A549 (cell line): Measurements from ENCODE around the gene LRRC28. TPM values are rescaled to one million over a fixed set of nuclear protein-coding genes. Genes with fewer than 3 reads are reported as not detected.

ENCODE experiments used
- ATAC-seq, 2 experiments: fragments of 200-7000 bp in 1 of 2; fragments of >200 bp in 1 of 2; cut with Nextera tagmentation in 1 of 2; cut with Tn5 transposase in 1 of 2; 3 replicates each; pipeline versions ENCODE4 v1.8.0 to v1.9.1; 2018 to 2020; ENCODE audit warnings: mild to moderate bottlenecking in 1 of 2, moderate library complexity in 1 of 2
- CTCF ChIA-PET: fragments of 300-600 bp; sonication (Branson Sonifier 250); formaldehyde crosslinking; extraction: SDS; loops from one replicate; lab custom pipeline; 2021; ENCODE audit warnings: antibody characterized with exemption, inconsistent platforms; lab: Yijun Ruan, JAX
- POLR2A ChIA-PET: fragments of 350-600 bp; formaldehyde crosslinking; extraction: SDS; loops from one replicate; lab custom pipeline; 2021; ENCODE audit warnings: antibody characterized with exemption, inconsistent platforms; lab: Yijun Ruan, JAX
- DNase-seq, 2 experiments: peaks; one replicate each; pipeline versions ENCODE4 v3.0.0 to v3.0.0-alpha.2; 2011 to 2016; ENCODE audit warnings: low read depth in 1 of 2, low spot score in 1 of 2
- FAIRE-seq: peaks from 2 replicates; lab custom pipeline; 2011; peaks lifted over from hg19 to GRCh38; lab: Jason Lieb, UNC
- H3K27ac ChIP-seq, 2 experiments: fragments of >200 bp; sonication (Bioruptor Twin); formaldehyde crosslinking; 3 replicates each; pipeline ENCODE4 v1.5.1; 2016 to 2017
- H3K4me1 ChIP-seq: fragments of >200 bp; sonication (Bioruptor Twin); formaldehyde crosslinking; 3 replicates; pipeline ENCODE4 v1.6.1; 2016
- H3K4me2 ChIP-seq: fragments of >200 bp; sonication (Bioruptor Twin); formaldehyde crosslinking; 3 replicates; pipeline ENCODE4 v1.6.1; 2016
- H3K4me3 ChIP-seq: fragments of >200 bp; sonication (Bioruptor Twin); formaldehyde crosslinking; 3 replicates; pipeline ENCODE4 v1.5.1; 2016
- H3K9me3 ChIP-seq: fragments of >200 bp; sonication (Bioruptor Twin); formaldehyde crosslinking; 3 replicates; pipeline ENCODE4 v1.6.1; 2016
- ATOH8 ChIP-seq: fragments of 250-450 bp; sonication (Bioruptor Pico); IDR thresholded peaks from 2 replicates; pipeline ENCODE4 v1.5.0; 2020; ENCODE audit warnings: low read depth, mild to moderate bottlenecking, moderate library complexity
- CHD2 ChIP-seq: fragments of 150-350 bp; IDR thresholded peaks from 2 replicates; pipeline ENCODE4 v1.6.1; 2014; ENCODE audit warnings: low read length; ENCODE audit not compliant: partially characterized antibody
- CHD4 ChIP-seq: fragments of 200-600 bp; sonication (generic); IDR thresholded peaks from 2 replicates; pipeline ENCODE4 v1.6.1; 2016; ENCODE audit warnings: antibody characterized with exemption, mild to moderate bottlenecking, borderline replicate concordance
- E2F6 ChIP-seq: IDR thresholded peaks from 2 replicates; pipeline ENCODE4 v1.6.1; 2012; ENCODE audit warnings: low read depth, borderline replicate concordance
- EHF ChIP-seq: fragments of 250-450 bp; sonication (Bioruptor Pico); IDR thresholded peaks from 2 replicates; pipeline ENCODE4 v1.5.0; 2020; ENCODE audit warnings: mild to moderate bottlenecking
- EHMT2 ChIP-seq: fragments of 200-600 bp; sonication (generic); IDR thresholded peaks from 2 replicates; pipeline ENCODE4 v1.6.1; 2016; ENCODE audit warnings: antibody characterized with exemption, low read depth, mild to moderate bottlenecking, moderate library complexity
- ESRRA ChIP-seq: fragments of 150-350 bp; IDR thresholded peaks from 2 replicates; pipeline ENCODE4 v1.6.1; 2014; ENCODE audit warnings: mild to moderate bottlenecking, low read length, borderline replicate concordance
- FOSB ChIP-seq: fragments of 250-450 bp; sonication (Bioruptor Pico); IDR thresholded peaks from 2 replicates; pipeline ENCODE4 v1.5.0; 2020; ENCODE audit warnings: mild to moderate bottlenecking, moderate library complexity
- HDAC2 ChIP-seq: fragments of 200-600 bp; sonication (generic); IDR thresholded peaks from 2 replicates; pipeline ENCODE4 v1.6.1; 2016
- HES2 ChIP-seq: fragments of >200 bp; sonication (Bioruptor Twin); formaldehyde crosslinking; IDR thresholded peaks from 2 replicates; pipeline ENCODE4 v1.6.1; 2016
- HOXA7 ChIP-seq: fragments of 250-450 bp; sonication (Bioruptor Pico); IDR thresholded peaks from 2 replicates; pipeline ENCODE4 v1.5.0; 2020; ENCODE audit warnings: mild to moderate bottlenecking, moderate library complexity
- HOXB13 ChIP-seq: fragments of 250-450 bp; sonication (Bioruptor Pico); IDR thresholded peaks from 2 replicates; pipeline ENCODE4 v1.5.0; 2020; ENCODE audit warnings: low read depth, mild to moderate bottlenecking, moderate library complexity
- HOXB5 ChIP-seq: fragments of 250-450 bp; sonication (Bioruptor Pico); IDR thresholded peaks from 2 replicates; pipeline ENCODE4 v1.5.0; 2020; ENCODE audit warnings: mild to moderate bottlenecking, moderate library complexity
- JUN ChIP-seq, 2 experiments: fragments of >200 bp; sonication (Bioruptor Twin); formaldehyde crosslinking; IDR thresholded peaks; 2 replicates in 1 of 2; 3 replicates in 1 of 2; pipeline ENCODE4 v1.6.1; 2016 to 2017
- NFE2L2 ChIP-seq: fragments of 150-350 bp; conservative IDR thresholded peaks from 2 replicates; pipeline ENCODE4 v1.6.1; 2014; ENCODE audit warnings: low read length
- NR3C1 ChIP-seq: fragments of >200 bp; sonication (Bioruptor Twin); formaldehyde crosslinking; IDR thresholded peaks from 3 replicates; pipeline ENCODE4 v1.6.1; 2017
- PHF8 ChIP-seq: fragments of 200-600 bp; sonication (generic); IDR thresholded peaks from 2 replicates; pipeline ENCODE4 v1.6.1; 2016; ENCODE audit warnings: low read depth, mild to moderate bottlenecking, antibody characterized with exemption, moderate library complexity, borderline replicate concordance
- RCOR1 ChIP-seq: fragments of 150-350 bp; IDR thresholded peaks from 2 replicates; pipeline ENCODE4 v1.6.1; 2014; ENCODE audit warnings: antibody characterized with exemption, low read length, low read depth
- RFX5 ChIP-seq: fragments of 450-650 bp; IDR thresholded peaks from 2 replicates; pipeline ENCODE4 v1.7.1; 2014; ENCODE audit warnings: antibody characterized with exemption, mild to moderate bottlenecking, moderate library complexity
- SREBF2 ChIP-seq: fragments of 450-650 bp; IDR thresholded peaks from 2 replicates; pipeline ENCODE4 v1.6.1; 2014; ENCODE audit warnings: mild to moderate bottlenecking, moderate library complexity
- ZC3H11A ChIP-seq: fragments of 450-650 bp; IDR thresholded peaks from 2 replicates; pipeline ENCODE4 v1.6.1; 2014; ENCODE audit warnings: antibody characterized with exemption, mild to moderate bottlenecking
- ZFP36 ChIP-seq: fragments of 450-650 bp; IDR thresholded peaks from 2 replicates; pipeline ENCODE4 v1.6.1; 2014; ENCODE audit warnings: borderline replicate concordance; ENCODE audit not compliant: partially characterized antibody
- WGBS: methylation state at CpG from one replicate; pipeline ENCODE4 v1.1.6; 2017; ENCODE audit errors: missing lambda C conversion rate; 5-methylcytosine and 5-hydroxymethylcytosine counted together
- polyA plus RNA-seq, 4 experiments: library from polyadenylated mRNA; depleted of rRNA in 3 of 4; stranded (reverse); fragments of >200 nt; fragmentation: RNase III in 1 of 4; extraction: RNeasy Plus Mini Kit Qiagen cat#74134 plus additional on column Dnase treatment in 1 of 4; gene quantifications; 2 replicates in 3 of 4; 3 replicates in 1 of 4; pipeline ENCODE4 v1.2.3, GENCODE V29; 2011 to 2017

Gene LRRC28
- polyA plus RNA-seq, 2 of the 4 experiments (the other 2 are of a cell fraction), result 19.6 to 62.4 TPM

GRCh38 chr15:99328106-99329072 is 77.1 kb downstream of the LRRC28 start:
- no peak for ATAC-seq
- TF ChIP-seq NR3C1, result no peak
- TF ChIP-seq HES2, result no peak
- no peak for TF ChIP-seq HDAC2
- TF ChIP-seq HOXB13 (CRISPR knock-in tag), result no peak
- TF ChIP-seq ESRRA, result no peak
- no peak for TF ChIP-seq RCOR1
- TF ChIP-seq CHD2, result no peak
- TF ChIP-seq EHMT2, result no peak
- TF ChIP-seq HOXA7 (CRISPR knock-in tag), result no peak
- TF ChIP-seq ZC3H11A, result no peak
- TF ChIP-seq NFE2L2, result no peak
- TF ChIP-seq EHF (CRISPR knock-in tag), result no peak
- TF ChIP-seq JUN (IDR thresholded peaks at IDR 0.05), result no peak
- TF ChIP-seq E2F6, result no peak
- TF ChIP-seq CHD4, result no peak
- WGBS, result 78% methylated on average over 7 of the region's 7 CpGs
- peak overlapping the region; percentile 28 to 67 for H3K27ac ChIP-seq
- ChIA-PET POLR2A (no interaction called here), CTCF (no interaction called here)
- H3K4me1 ChIP-seq, result peaks cover 56% of the 10 kb centered on the region
- peak; percentile 97 for FAIRE-seq
- DNase-seq, result no peak
- H3K4me3 ChIP-seq, result no peak overlapping the region
- peaks cover 9% of the 10 kb centered on the region for H3K9me3 ChIP-seq
- peak overlapping the region; percentile 10; the same call in 1 of the 3 replicates for H3K4me2 ChIP-seq

GRCh38 chr15:99331381-99331780 is 80.1 kb downstream of the LRRC28 start:
- H3K9me3 ChIP-seq, result no peaks in the 10 kb centered on the region
- H3K27ac ChIP-seq, result 0 out of 6 replicates have a peak overlapping the region, but pooled peaks of 1 of the 2 experiments have one; percentile 4
- no peak overlapping the region for H3K4me2 ChIP-seq
- ChIA-PET POLR2A (no interaction called here), CTCF (interaction anchor here (1.2 kb wide), 1 partner anchor 31 kb away, joined by 4 read pairs; no protein-coding TSS in a partner anchor)
- no peak for ATAC-seq
- no peak overlapping the region for H3K4me3 ChIP-seq
- peaks cover 30% of the 10 kb centered on the region for H3K4me1 ChIP-seq
- FAIRE-seq, result peak; percentile 88
- 94% methylated on average over 2 of the region's 2 CpGs for WGBS
- no peak for DNase-seq
- TF ChIP-seq SREBF2, result no peak
- no peak for TF ChIP-seq E2F6
- TF ChIP-seq ZFP36, result no peak
- no peak for TF ChIP-seq ATOH8 (CRISPR knock-in tag)
- TF ChIP-seq FOSB, result no peak
- no peak for TF ChIP-seq HOXB5 (CRISPR knock-in tag)
- no peak for TF ChIP-seq RFX5
- TF ChIP-seq PHF8, result no peak
